Measurements from ENCODE around the gene GSK3B.

DNA sequence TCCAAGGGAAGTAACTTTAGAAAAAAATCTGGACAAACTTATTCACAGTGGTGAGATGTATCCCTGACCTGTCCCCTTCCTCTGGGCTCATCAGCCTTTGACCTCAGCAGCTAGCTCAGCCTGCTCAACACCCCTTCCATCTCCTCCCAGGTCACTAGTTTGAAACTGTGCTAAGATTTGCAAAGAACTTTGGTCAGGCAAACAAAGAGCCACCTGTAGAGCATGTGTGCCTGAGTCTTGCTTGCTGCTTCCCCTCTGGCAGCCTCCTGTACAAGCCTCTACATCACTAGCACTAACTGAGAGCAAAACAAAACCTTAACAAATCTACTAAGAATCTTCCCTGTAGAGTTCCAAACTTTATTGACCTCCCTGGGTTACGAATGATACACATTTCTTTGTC, 268.4 kb downstream of the GSK3B start:
- TF ChIP-seq POLR2A (IDR thresholded peaks at IDR 0.05; ENCODE audit: low read depth, low read length) (no peak), POLR2AphosphoS5 (IDR thresholded peaks at IDR 0.05; ENCODE audit: insufficient read depth, low read depth, low read length) (no peak)
- TF ChIP-seq, protein P1, sequence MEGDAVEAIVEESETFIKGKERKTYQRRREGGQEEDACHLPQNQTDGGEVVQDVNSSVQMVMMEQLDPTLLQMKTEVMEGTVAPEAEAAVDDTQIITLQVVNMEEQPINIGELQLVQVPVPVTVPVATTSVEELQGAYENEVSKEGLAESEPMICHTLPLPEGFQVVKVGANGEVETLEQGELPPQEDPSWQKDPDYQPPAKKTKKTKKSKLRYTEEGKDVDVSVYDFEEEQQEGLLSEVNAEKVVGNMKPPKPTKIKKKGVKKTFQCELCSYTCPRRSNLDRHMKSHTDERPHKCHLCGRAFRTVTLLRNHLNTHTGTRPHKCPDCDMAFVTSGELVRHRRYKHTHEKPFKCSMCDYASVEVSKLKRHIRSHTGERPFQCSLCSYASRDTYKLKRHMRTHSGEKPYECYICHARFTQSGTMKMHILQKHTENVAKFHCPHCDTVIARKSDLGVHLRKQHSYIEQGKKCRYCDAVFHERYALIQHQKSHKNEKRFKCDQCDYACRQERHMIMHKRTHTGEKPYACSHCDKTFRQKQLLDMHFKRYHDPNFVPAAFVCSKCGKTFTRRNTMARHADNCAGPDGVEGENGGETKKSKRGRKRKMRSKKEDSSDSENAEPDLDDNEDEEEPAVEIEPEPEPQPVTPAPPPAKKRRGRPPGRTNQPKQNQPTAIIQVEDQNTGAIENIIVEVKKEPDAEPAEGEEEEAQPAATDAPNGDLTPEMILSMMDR (IDR thresholded peaks at IDR 0.05; ENCODE audit: extremely low read depth in 1 of 2, insufficient read depth in 1 of 2, low read depth in 1 of 2, low read length in 2 of 2), result no peak
